ENCODE measurements around the gene FGF1.
A peak's percentile ranks its signal among the peaks of the same experiment; 100 is the strongest.
"Not testable (repeated sequence)": the region's sequence is repeated elsewhere in the genome, so short reads cannot be mapped to it uniquely, and the experiment has no call there.

The FGF1 gene

GRCh38 chr5:142663246-142663645, 22.6 kb downstream of the FGF1 start:
- ATAC-seq (no peak), DNase-seq (no peak)
- no peak overlapping the region for H3K4me3 Mint-ChIP-seq
- H3K9me3 Mint-ChIP-seq = no peaks in the 10 kb centered on the region
- H3K27ac Mint-ChIP-seq = no peak overlapping the region
- H3K4me1 Mint-ChIP-seq = no peaks in the 10 kb centered on the region
- H3K27me3 Mint-ChIP-seq = peaks cover 8% of the 10 kb centered on the region

- ATAC-seq = no peak
These were observed 23.9 kb downstream of the FGF1 start for GRCh38 chr5:142661957-142662356.

GRCh38 chr5:142661143-142661542, 24.7 kb downstream of the FGF1 start:
- no peak for ATAC-seq
- no peak overlapping the region for H3K4me3 Mint-ChIP-seq
- peaks cover 8% of the 10 kb centered on the region for H3K27me3 Mint-ChIP-seq
- no peaks in the 10 kb centered on the region for H3K4me1 Mint-ChIP-seq
- no peak for DNase-seq
- H3K9me3 Mint-ChIP-seq = no peaks in the 10 kb centered on the region
- no peak overlapping the region for H3K27ac Mint-ChIP-seq

More at GRCh38 chr5:142661957-142662356, 23.9 kb downstream of the FGF1 start:
- no peaks in the 10 kb centered on the region for H3K4me1 Mint-ChIP-seq
- H3K27me3 Mint-ChIP-seq = peaks cover 8% of the 10 kb centered on the region
- H3K4me3 Mint-ChIP-seq = no peak overlapping the region
- no peaks in the 10 kb centered on the region for H3K9me3 Mint-ChIP-seq
- H3K27ac Mint-ChIP-seq = no peak overlapping the region
- no peak for DNase-seq

- no peaks in the 10 kb centered on the region for H3K4me1 Mint-ChIP-seq
- H3K4me3 Mint-ChIP-seq = no peak overlapping the region
- no peaks in the 10 kb centered on the region for H3K9me3 Mint-ChIP-seq
- H3K27ac Mint-ChIP-seq = no peak overlapping the region
- no peak for DNase-seq
- ATAC-seq = no peak
- H3K27me3 Mint-ChIP-seq = peaks cover 8% of the 10 kb centered on the region
These were observed 25.2 kb downstream of the FGF1 start for GRCh38 chr5:142660731-142661130.

GRCh38 chr5:142660196-142660595, 25.7 kb downstream of the FGF1 start:
- Mint-ChIP-seq H3K27ac (peak overlapping the region in 1 of 2 donors; percentile 65), H3K27me3 (peaks cover 8% of the 10 kb centered on the region), H3K4me3 (no peak overlapping the region)

GRCh38 chr5:142659405-142659804, 26.5 kb downstream of the FGF1 start:
- DNase-seq = no peak
- Mint-ChIP-seq H3K27ac (no peak overlapping the region), H3K4me3 (no peak overlapping the region)

More at GRCh38 chr5:142660196-142660595, 25.7 kb downstream of the FGF1 start:
- ATAC-seq = no peak
- H3K9me3 Mint-ChIP-seq = no peaks in the 10 kb centered on the region
- no peaks in the 10 kb centered on the region for H3K4me1 Mint-ChIP-seq
- no peak for DNase-seq

GRCh38 chr5:142658278-142658677, 27.6 kb downstream of the FGF1 start:
- DNase-seq = no peak
- no peaks in the 10 kb centered on the region for H3K9me3 Mint-ChIP-seq
- peaks cover 16% of the 10 kb centered on the region for H3K27me3 Mint-ChIP-seq
- no peak overlapping the region for H3K4me3 Mint-ChIP-seq
- no peaks in the 10 kb centered on the region for H3K4me1 Mint-ChIP-seq
- H3K27ac Mint-ChIP-seq = no peak overlapping the region
- ATAC-seq = no peak

More at GRCh38 chr5:142659405-142659804, 26.5 kb downstream of the FGF1 start:
- ATAC-seq = no peak
- Mint-ChIP-seq H3K9me3 (no peaks in the 10 kb centered on the region), H3K27me3 (peaks cover 13% of the 10 kb centered on the region), H3K4me1 (no peaks in the 10 kb centered on the region)

- Mint-ChIP-seq H3K4me3 (no peak overlapping the region), H3K4me1 (no peaks in the 10 kb centered on the region)
These were observed 28.4 kb downstream of the FGF1 start for GRCh38 chr5:142657446-142657845.

GRCh38 chr5:142655339-142656267, 30.3 kb downstream of the FGF1 start:
- Mint-ChIP-seq H3K27me3 (peaks cover 13% of the 10 kb centered on the region), H3K4me1 (no peaks in the 10 kb centered on the region), H3K4me3 (no peak overlapping the region), H3K27ac (no peak overlapping the region), H3K9me3 (no peaks in the 10 kb centered on the region)
- DNase-seq (peak; percentile 63), ATAC-seq (peak; percentile 83)

More at GRCh38 chr5:142657446-142657845, 28.4 kb downstream of the FGF1 start:
- Mint-ChIP-seq H3K9me3 (no peaks in the 10 kb centered on the region), H3K27me3 (peaks cover 16% of the 10 kb centered on the region), H3K27ac (peak overlapping the region in 1 of 2 donors; percentile 39)
- ATAC-seq (no peak), DNase-seq (no peak)

- DNase-seq (no peak), ATAC-seq (no peak)
- Mint-ChIP-seq H3K27ac (no peak overlapping the region), H3K4me1 (no peaks in the 10 kb centered on the region), H3K27me3 (peaks cover 8% of the 10 kb centered on the region), H3K4me3 (no peak overlapping the region), H3K9me3 (no peaks in the 10 kb centered on the region)
These were observed 31.3 kb downstream of the FGF1 start for GRCh38 chr5:142654578-142655058.

GRCh38 chr5:142653321-142653720, 32.6 kb downstream of the FGF1 start:
- Mint-ChIP-seq H3K27ac (no peak overlapping the region), H3K27me3 (peaks cover 8% of the 10 kb centered on the region), H3K4me3 (no peak overlapping the region), H3K9me3 (no peaks in the 10 kb centered on the region), H3K4me1 (no peaks in the 10 kb centered on the region)
- DNase-seq = no peak
- ATAC-seq = no peak

- Mint-ChIP-seq H3K27ac (no peak overlapping the region), H3K27me3 (peaks cover 8% of the 10 kb centered on the region), H3K4me3 (no peak overlapping the region), H3K4me1 (no peaks in the 10 kb centered on the region), H3K9me3 (no peaks in the 10 kb centered on the region)
- ATAC-seq (no peak), DNase-seq (no peak)
These were observed 33.3 kb downstream of the FGF1 start for GRCh38 chr5:142652563-142652962.

- Mint-ChIP-seq H3K4me1 (no peaks in the 10 kb centered on the region), H3K27ac (no peak overlapping the region), H3K27me3 (peaks cover 8% of the 10 kb centered on the region), H3K9me3 (no peaks in the 10 kb centered on the region), H3K4me3 (no peak overlapping the region)
- ATAC-seq (no peak), DNase-seq (no peak)
These were observed 35.0 kb downstream of the FGF1 start for GRCh38 chr5:142650881-142651280.

GRCh38 chr5:142650060-142650459, 35.8 kb downstream of the FGF1 start:
- no peak overlapping the region for H3K27ac Mint-ChIP-seq
- ATAC-seq = no peak
- DNase-seq = no peak
- no peak overlapping the region for H3K4me3 Mint-ChIP-seq
- no peaks in the 10 kb centered on the region for H3K4me1 Mint-ChIP-seq
- peaks cover 8% of the 10 kb centered on the region for H3K27me3 Mint-ChIP-seq
- no peaks in the 10 kb centered on the region for H3K9me3 Mint-ChIP-seq

- H3K4me3 Mint-ChIP-seq, H3K9me3 Mint-ChIP-seq: not testable (repeated sequence)
These were observed 37.8 kb downstream of the FGF1 start for GRCh38 chr5:142648108-142648507.

GRCh38 chr5:142645456-142645855, 40.4 kb downstream of the FGF1 start:
- DNase-seq = no peak
- H3K27me3 Mint-ChIP-seq = peaks cover 15% of the 10 kb centered on the region

More at GRCh38 chr5:142648108-142648507, 37.8 kb downstream of the FGF1 start:
- H3K4me1 Mint-ChIP-seq, H3K27ac Mint-ChIP-seq, ATAC-seq, H3K27me3 Mint-ChIP-seq, DNase-seq: not testable (repeated sequence)

More at GRCh38 chr5:142645456-142645855, 40.4 kb downstream of the FGF1 start:
- H3K4me1 Mint-ChIP-seq = no peaks in the 10 kb centered on the region
- ATAC-seq = no peak
- H3K4me3 Mint-ChIP-seq = no peak overlapping the region
- H3K27ac Mint-ChIP-seq = no peak overlapping the region
- no peaks in the 10 kb centered on the region for H3K9me3 Mint-ChIP-seq
